ENCODE results near the gene NOS1AP. TPM values are rescaled to one million over a fixed set of nuclear protein-coding genes. Genes with fewer than 3 reads are reported as not detected.

The NOS1AP gene
- total and polyA plus RNA-seq, 2 donors (not counting 3 experiments of a cell fraction or from before 2014, with no cell fraction given) = 1.3 to 5.4 TPM

- ChIA-PET POLR2A (no interaction called here), CTCF (interaction anchor here (1.0 to 1.2 kb wide), 2 partner anchors 30 to 331 kb away, joined by 6 read pairs; no protein-coding TSS in a partner anchor)
- Histone ChIP-seq H3K27ac (ENCODE audit: insufficient read depth, low read depth, low read length) (no peak overlapping the region), H3K9me1 (replicated peaks; ENCODE audit: control insufficient read depth, extremely low read depth, insufficient read depth, low read length) (no peaks in the 10 kb centered on the region), H3K36me3 (ENCODE audit: control insufficient read depth in 2 of 2, extremely low read depth in 1 of 2, insufficient read depth in 2 of 2, low read length in 2 of 2) (peaks cover 0 to 3% of the 10 kb centered on the region in 2 experiments), H3K9me3 (replicated peaks; ENCODE audit: control insufficient read depth, insufficient read depth, low read length) (no peaks in the 10 kb centered on the region), H3K4me3 (replicated peaks in 1 of 3; ENCODE audit: insufficient read depth in 1 of 3, low read depth in 1 of 3, low read length in 3 of 3) (no peak overlapping the region), H3K9ac (replicated peaks; ENCODE audit: extremely low read depth, insufficient read depth, low read length) (no peak overlapping the region), H4K20me1 (replicated peaks; ENCODE audit: control insufficient read depth, extremely low read depth, insufficient read depth, low read length) (no peaks in the 10 kb centered on the region), H2AFZ (ENCODE audit: low read depth, low read length) (no peak overlapping the region), H3K27me3 (ENCODE audit: control insufficient read depth in 2 of 2, insufficient read depth in 2 of 2, low read length in 2 of 2) (no peaks in the 10 kb centered on the region), H3K79me2 (ENCODE audit: control insufficient read depth, insufficient read depth, low read length) (no peaks in the 10 kb centered on the region), H3K4me2 (ENCODE audit: insufficient read depth, low read length) (no peak overlapping the region), H3K4me1 (ENCODE audit: control insufficient read depth, extremely low read depth, insufficient read depth, low read length) (no peaks in the 10 kb centered on the region)
- peak; percentile 33 for DNase-seq (ENCODE audit: low read depth, low spot score)
- no peak for TF ChIP-seq EZH2 (IDR thresholded peaks at IDR 0.05; ENCODE audit: borderline replicate concordance, low read depth, low read length, severe bottlenecking)
- no peak for TF ChIP-seq JUN (IDR thresholded peaks at IDR 0.05; ENCODE audit: borderline replicate concordance, insufficient read depth, insufficient read length, low read depth)
- BruUV-seq (replicated peaks) = no TSS peak
- intact Hi-C loops (cut with micrococcal nuclease) (no loop called here), dilution Hi-C loops (cut with MboI; ENCODE audit: extremely low pct_ligation_motif_present, low sequenced_read_pairs) (no loop called here)
- FAIRE-seq = peak; percentile 15
Observed at GRCh38 chr1:162387226-162388082, 318.0 kb downstream of the NOS1AP start.

DNA sequence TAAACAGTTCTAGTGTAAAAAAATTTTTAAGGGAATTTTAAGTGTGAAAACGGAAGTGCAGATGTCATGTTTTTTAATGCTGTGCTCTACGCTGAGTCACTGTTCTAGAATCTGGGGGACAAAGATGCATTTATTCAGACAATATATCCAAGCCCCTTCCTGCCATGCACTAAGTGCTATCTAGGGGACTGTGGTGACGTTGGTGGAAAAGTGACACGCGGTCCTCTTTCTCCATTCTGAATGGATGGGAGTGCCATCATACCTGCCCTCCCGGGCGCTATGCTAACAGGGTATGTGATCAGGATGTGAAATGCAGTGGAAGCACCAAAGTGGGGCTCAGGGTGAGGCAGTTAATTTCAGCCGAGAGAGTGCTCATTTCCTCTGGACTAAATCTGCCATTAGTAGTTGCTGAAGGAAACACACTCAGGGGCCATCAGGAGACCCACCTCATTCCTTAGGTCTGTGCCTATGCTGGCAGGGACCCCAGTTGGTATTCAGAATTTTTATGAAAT lies 318.6 kb downstream of the NOS1AP start:
- Histone ChIP-seq H3K9me1 (replicated peaks; ENCODE audit: control insufficient read depth, extremely low read depth, insufficient read depth, low read length) (no peaks in the 10 kb centered on the region), H4K20me1 (replicated peaks; ENCODE audit: control insufficient read depth, extremely low read depth, insufficient read depth, low read length) (no peaks in the 10 kb centered on the region), H3K4me3 (replicated peaks in 1 of 3; ENCODE audit: insufficient read depth in 1 of 3, low read depth in 1 of 3, low read length in 3 of 3) (no peak overlapping the region), H3K9me3 (replicated peaks; ENCODE audit: control insufficient read depth, insufficient read depth, low read length) (no peaks in the 10 kb centered on the region), H3K36me3 (ENCODE audit: control insufficient read depth in 2 of 2, extremely low read depth in 1 of 2, insufficient read depth in 2 of 2, low read length in 2 of 2) (peaks cover 0 to 3% of the 10 kb centered on the region in 2 experiments), H3K27me3 (ENCODE audit: control insufficient read depth in 2 of 2, insufficient read depth in 2 of 2, low read length in 2 of 2) (no peaks in the 10 kb centered on the region), H2AFZ (ENCODE audit: low read depth, low read length) (no peak overlapping the region), H3K4me2 (ENCODE audit: insufficient read depth, low read length) (no peak overlapping the region), H3K27ac (ENCODE audit: insufficient read depth, low read depth, low read length) (no peak overlapping the region), H3K79me2 (ENCODE audit: control insufficient read depth, insufficient read depth, low read length) (no peaks in the 10 kb centered on the region), H3K9ac (replicated peaks; ENCODE audit: extremely low read depth, insufficient read depth, low read length) (no peak overlapping the region), H3K4me1 (ENCODE audit: control insufficient read depth, extremely low read depth, insufficient read depth, low read length) (no peaks in the 10 kb centered on the region)
- FAIRE-seq (no peak), DNase-seq (ENCODE audit: low read depth, low spot score) (no peak)
- TF ChIP-seq GATA2 (IDR thresholded peaks at IDR 0.05; ENCODE audit: insufficient read depth, insufficient read length, low read depth, low read length) = no peak
- TF ChIP-seq JUN (IDR thresholded peaks at IDR 0.05; ENCODE audit: borderline replicate concordance, insufficient read depth, insufficient read length, low read depth) = no peak
- TF ChIP-seq EZH2 (IDR thresholded peaks at IDR 0.05; ENCODE audit: borderline replicate concordance, low read depth, low read length, severe bottlenecking) = no peak
- TF ChIP-seq POLR2AphosphoS5 (IDR thresholded peaks at IDR 0.05; ENCODE audit: insufficient read depth, low read depth, low read length) = no peak
- TF ChIP-seq, protein P1, sequence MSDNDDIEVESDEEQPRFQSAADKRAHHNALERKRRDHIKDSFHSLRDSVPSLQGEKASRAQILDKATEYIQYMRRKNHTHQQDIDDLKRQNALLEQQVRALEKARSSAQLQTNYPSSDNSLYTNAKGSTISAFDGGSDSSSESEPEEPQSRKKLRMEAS (IDR thresholded peaks at IDR 0.05; ENCODE audit: insufficient read depth, insufficient read length) = no peak
- no peak for TF ChIP-seq MYC (IDR thresholded peaks at IDR 0.05; ENCODE audit: low read depth, low read length)
- TF ChIP-seq, protein P2, sequence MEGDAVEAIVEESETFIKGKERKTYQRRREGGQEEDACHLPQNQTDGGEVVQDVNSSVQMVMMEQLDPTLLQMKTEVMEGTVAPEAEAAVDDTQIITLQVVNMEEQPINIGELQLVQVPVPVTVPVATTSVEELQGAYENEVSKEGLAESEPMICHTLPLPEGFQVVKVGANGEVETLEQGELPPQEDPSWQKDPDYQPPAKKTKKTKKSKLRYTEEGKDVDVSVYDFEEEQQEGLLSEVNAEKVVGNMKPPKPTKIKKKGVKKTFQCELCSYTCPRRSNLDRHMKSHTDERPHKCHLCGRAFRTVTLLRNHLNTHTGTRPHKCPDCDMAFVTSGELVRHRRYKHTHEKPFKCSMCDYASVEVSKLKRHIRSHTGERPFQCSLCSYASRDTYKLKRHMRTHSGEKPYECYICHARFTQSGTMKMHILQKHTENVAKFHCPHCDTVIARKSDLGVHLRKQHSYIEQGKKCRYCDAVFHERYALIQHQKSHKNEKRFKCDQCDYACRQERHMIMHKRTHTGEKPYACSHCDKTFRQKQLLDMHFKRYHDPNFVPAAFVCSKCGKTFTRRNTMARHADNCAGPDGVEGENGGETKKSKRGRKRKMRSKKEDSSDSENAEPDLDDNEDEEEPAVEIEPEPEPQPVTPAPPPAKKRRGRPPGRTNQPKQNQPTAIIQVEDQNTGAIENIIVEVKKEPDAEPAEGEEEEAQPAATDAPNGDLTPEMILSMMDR (IDR thresholded peaks at IDR 0.05; ENCODE audit: extremely low read depth in 1 of 2, insufficient read depth in 1 of 2, low read depth in 1 of 2, low read length in 2 of 2) = no peak
- TF ChIP-seq FOS (IDR thresholded peaks at IDR 0.05; ENCODE audit: borderline replicate concordance, insufficient read depth, low read length) = no peak
- no peak for TF ChIP-seq POLR2A (IDR thresholded peaks at IDR 0.05; ENCODE audit: low read depth, low read length)
- ChIA-PET POLR2A (no interaction called here), CTCF (interaction anchor here (1.2 to 4.1 kb wide), 2 partner anchors 32 to 332 kb away, joined by 3 to 51 read pairs; no protein-coding TSS in a partner anchor)
- no TSS peak for BruUV-seq (replicated peaks)
- dilution Hi-C loops (cut with MboI; ENCODE audit: extremely low pct_ligation_motif_present, low sequenced_read_pairs) = no loop called here
- intact Hi-C loops (cut with micrococcal nuclease) = no loop called here
